HepG2 (cell line): ENCODE measurements around the gene PTMA. TPM values are rescaled to one million over a fixed set of nuclear protein-coding genes. Genes with fewer than 3 reads are reported as not detected.

Experiments used
- ATRX ChIP-seq: sonication (generic); formaldehyde crosslinking; IDR thresholded peaks from 2 replicates; pipeline ENCODE4 v1.4.0; 2020; ENCODE audit warnings: missing genetic modification reagents, borderline replicate concordance
- CHD2 ChIP-seq: IDR thresholded peaks from 2 replicates; pipeline ENCODE4 v1.6.1; 2011; ENCODE audit warnings: low read depth, low read length, improper control_type of control experiment
- CREB3 ChIP-seq: sonication (generic); formaldehyde crosslinking; IDR thresholded peaks from 2 replicates; pipeline ENCODE4 v1.5.0; 2020; ENCODE audit warnings: missing genetic modification reagents
- KAT2B ChIP-seq: fragments of 150-350 bp; IDR thresholded peaks from 2 replicates; pipeline ENCODE4 v1.6.1; 2014; ENCODE audit warnings: low read depth, low read length, borderline replicate concordance
- KDM6A ChIP-seq: IDR thresholded peaks from 2 replicates; pipeline ENCODE4 v1.6.1; 2016; ENCODE audit warnings: low read depth
- RFXAP ChIP-seq: sonication (generic); formaldehyde crosslinking; IDR thresholded peaks from 2 replicates; pipeline ENCODE4 v1.4.0; 2020; ENCODE audit warnings: missing genetic modification reagents, borderline replicate concordance
- SRF ChIP-seq: IDR thresholded peaks from 2 replicates; pipeline ENCODE4 v1.6.1; 2011; ENCODE audit warnings: mild to moderate bottlenecking, low read depth, low read length, moderate library complexity
- SRSF9 ChIP-seq: fragments of 200-400 bp; formaldehyde crosslinking; IDR thresholded peaks from 2 replicates; pipeline ENCODE4 v1.6.1; 2018; ENCODE audit warnings: borderline replicate concordance, mild to moderate bottlenecking, low read depth, low read length; ENCODE audit not compliant: insufficient read depth, poor library complexity, severe bottlenecking
- TBP ChIP-seq: sonication (generic); formaldehyde crosslinking; IDR thresholded peaks from 2 replicates; pipeline ENCODE4 v1.5.0; 2020; ENCODE audit warnings: missing genetic modification reagents
- TFDP1 ChIP-seq: IDR thresholded peaks from 2 replicates; pipeline ENCODE4 v1.6.1; 2016; ENCODE audit warnings: missing compliant biosample characterization, missing genetic modification reagents, borderline replicate concordance
- ZBTB8A ChIP-seq: sonication (generic); formaldehyde crosslinking; IDR thresholded peaks from 2 replicates; pipeline ENCODE4 v1.4.0; 2020; ENCODE audit warnings: mild to moderate bottlenecking, low read depth, missing genetic modification reagents, borderline replicate concordance
- ZC3H4 ChIP-seq: sonication (generic); formaldehyde crosslinking; IDR thresholded peaks from 2 replicates; pipeline ENCODE4 v1.4.0; 2020; ENCODE audit warnings: missing genetic modification reagents, borderline replicate concordance
- ZFP1 ChIP-seq: IDR thresholded peaks from 2 replicates; pipeline ENCODE4 v1.6.1; 2016
- ZNF251 ChIP-seq: sonication (generic); formaldehyde crosslinking; IDR thresholded peaks from 2 replicates; pipeline ENCODE4 v1.9.0; 2021; ENCODE audit warnings: mild to moderate bottlenecking, missing genetic modification reagents
- ZNF281 ChIP-seq: sonication (generic); formaldehyde crosslinking; IDR thresholded peaks from 2 replicates; pipeline ENCODE4 v1.4.0; 2020; ENCODE audit warnings: missing genetic modification reagents, borderline replicate concordance
- ZNF367 ChIP-seq: sonication (generic); formaldehyde crosslinking; IDR thresholded peaks from 2 replicates; pipeline ENCODE4 v1.4.0; 2020; ENCODE audit warnings: missing genetic modification reagents, borderline replicate concordance
- ZNF577 ChIP-seq: sonication (generic); formaldehyde crosslinking; IDR thresholded peaks from 2 replicates; pipeline ENCODE4 v1.4.0; 2020; ENCODE audit warnings: mild to moderate bottlenecking, low read depth, missing genetic modification reagents, borderline replicate concordance
- ZNF775 ChIP-seq: sonication (generic); formaldehyde crosslinking; IDR thresholded peaks from 2 replicates; pipeline ENCODE4 v1.4.0; 2020; ENCODE audit warnings: missing genetic modification reagents, mild to moderate bottlenecking, moderate library complexity, borderline replicate concordance
- ZNF816 ChIP-seq: sonication (generic); formaldehyde crosslinking; IDR thresholded peaks from 2 replicates; pipeline ENCODE4 v1.8.0; 2022; ENCODE audit warnings: missing genetic modification reagents, mild to moderate bottlenecking, borderline replicate concordance
- polyA plus RNA-seq, 8 experiments: library from polyadenylated mRNA; depleted of rRNA in 3 of 8; stranded (reverse) in 7 of 8; unstranded in 1 of 8; fragments of >200 nt; fragmentation: Illumina TruSeq in 4 of 8; extraction: Trizol in 4 of 8; gene quantifications; 2 replicates each; pipeline versions ENCODE4 v1.2.1 to v1.2.3, GENCODE V29; 2011 to 2016; ENCODE audit warnings: low read depth in 4 of 8, missing spikeins in 1 of 8, mixed read lengths in 1 of 8; ENCODE audit not compliant: insufficient read depth in 1 of 8
- total RNA-seq, 5 experiments: library from RNA; depleted of rRNA; stranded (reverse); fragments of >200 nt; fragmentation: Illumina TruSeq; extraction: Trizol; gene quantifications; 2 replicates each; pipeline ENCODE4 v1.2.3, GENCODE V29; 2016; ENCODE audit warnings: low read depth in 1 of 5

The PTMA gene
- total and polyA plus RNA-seq, 2 of the 13 experiments (the other 11 are each of a cell fraction or from before 2014, with no cell fraction given): 190 to 1,086 TPM

GRCh38 chr2:231680992-231681852 lies 27.1 kb upstream of the PTMA start (continued):
- TF ChIP-seq ZNF816 (CRISPR knock-in tag) (no peak; the same call in 1 of the 2 replicates), ZNF775 (CRISPR knock-in tag) (no peak), KDM6A (CRISPR knock-in tag) (no peak; the same call in 1 of the 2 replicates), ZBTB8A (CRISPR knock-in tag) (no peak), RFXAP (CRISPR knock-in tag) (peak; percentile 90), CREB3 (CRISPR knock-in tag) (peak; percentile 92), TBP (CRISPR knock-in tag) (no peak), ZNF251 (no peak), TFDP1 (CRISPR knock-in tag) (peak; percentile 93), ZNF577 (no peak), ZNF281 (CRISPR knock-in tag) (peak; percentile 59), KAT2B (no peak), ZNF367 (CRISPR knock-in tag) (peak; percentile 76; the same call in 1 of the 2 replicates), ZC3H4 (CRISPR knock-in tag) (no peak; the same call in 1 of the 2 replicates), SRF (0 out of 2 replicates have a peak, but pooled peaks have one; percentile 4), CHD2 (0 out of 2 replicates have a peak, but pooled peaks have one; percentile 21), ZFP1 (CRISPR knock-in tag) (0 out of 2 replicates have a peak, but pooled peaks have one; percentile 42), SRSF9 (no peak), ATRX (CRISPR knock-in tag) (no peak)
